Prostate gland (tissue), 2 donors: ENCODE data around the gene GPR142.

Experiments
- CTCF ChIP-seq, 4 experiments: fragments of 200-600 bp in 2 of 4; fragments of 450-650 bp in 2 of 4; sonication (generic) in 2 of 4; IDR thresholded peaks; 1 replicate in 3 of 4; 2 replicates in 1 of 4; pipeline ENCODE4 v1.5.1; 2016 to 2019; ENCODE audit warnings: antibody characterized with exemption in 4 of 4, mild to moderate bottlenecking in 2 of 4, moderate library complexity in 2 of 4
- POLR2A ChIP-seq: fragments of 450-650 bp; IDR thresholded peaks from one replicate; pipeline ENCODE4 v1.6.1; 2016; ENCODE audit warnings: antibody characterized with exemption, mild to moderate bottlenecking
- POLR2AphosphoS5 ChIP-seq: sonication (generic); formaldehyde crosslinking; IDR thresholded peaks from one replicate; pipeline ENCODE4 v1.6.1; 2017; ENCODE audit warnings: antibody characterized with exemption

DNA sequence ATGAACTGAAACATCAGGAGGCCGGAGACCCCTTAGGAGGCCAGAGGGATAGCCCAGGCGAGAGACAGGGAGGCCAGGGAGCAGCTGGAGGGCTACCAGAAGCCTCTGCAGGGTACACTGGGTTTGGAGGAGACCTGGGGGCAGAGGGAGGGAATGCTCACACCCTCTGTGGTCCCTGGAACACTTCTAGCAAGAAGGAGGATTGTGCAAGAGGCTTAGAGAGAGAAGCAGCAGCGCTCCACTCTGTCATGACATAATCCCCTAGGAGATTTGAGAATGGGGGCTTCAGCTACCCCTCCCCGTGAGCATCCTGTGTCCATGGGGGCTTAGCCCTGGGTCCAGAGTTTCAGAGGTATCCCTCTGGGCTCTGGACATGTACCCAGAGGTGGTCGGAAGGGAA lies 15.8 kb downstream of the GPR142 start:
- no peak for TF ChIP-seq POLR2AphosphoS5
- no peak for TF ChIP-seq CTCF (IDR thresholded peaks at IDR 0.05)
- TF ChIP-seq POLR2A, result no peak
